ENCODE results near the gene DLG2.
"Not testable (repeated sequence)": the region's sequence is repeated elsewhere in the genome, so short reads cannot be mapped to it uniquely, and the experiment has no call there.

DLG2 gene

DNA sequence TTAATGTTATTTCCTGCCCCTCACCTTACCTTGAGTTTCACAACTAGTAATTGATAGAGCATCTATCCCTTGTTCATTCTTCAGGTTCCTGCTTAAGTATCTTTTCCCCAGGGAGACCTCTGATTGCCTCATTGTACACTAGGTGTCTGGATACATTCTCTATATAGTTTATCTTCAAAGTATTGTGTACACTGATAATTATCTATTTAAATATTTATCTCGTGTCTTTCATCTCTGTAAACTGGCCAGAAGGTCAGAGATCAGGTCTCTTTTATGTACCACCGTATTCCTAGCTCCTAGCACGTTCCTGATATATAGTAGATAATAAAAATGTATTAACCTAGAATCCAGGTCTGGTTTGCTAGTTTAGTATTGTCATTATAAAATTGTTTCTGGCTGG, 7.6 kb upstream of the DLG2 start:
- Histone ChIP-seq H3K4me1 (ENCODE audit: control insufficient read depth, insufficient read depth, low read length) (peaks cover under 1% of the 10 kb centered on the region), H3K27me3 (ENCODE audit: control insufficient read depth, insufficient read depth, low read length, poor library complexity, severe bottlenecking) (no peaks in the 10 kb centered on the region), H3K4me3 (ENCODE audit: insufficient read depth, low read depth, low read length) (no peak overlapping the region), H3K27ac (ENCODE audit: insufficient read depth, low read depth, low read length, poor library complexity, severe bottlenecking) (no peak overlapping the region), H3K9me3 (ENCODE audit: control insufficient read depth, low read length) (no peaks in the 10 kb centered on the region), H3K36me3 (ENCODE audit: control insufficient read depth, insufficient read depth, low read length) (peaks cover 5% of the 10 kb centered on the region)
- WGBS, 2 experiments, result 100% methylated on average over 1 to 2 of the region's 3 CpGs

DNA sequence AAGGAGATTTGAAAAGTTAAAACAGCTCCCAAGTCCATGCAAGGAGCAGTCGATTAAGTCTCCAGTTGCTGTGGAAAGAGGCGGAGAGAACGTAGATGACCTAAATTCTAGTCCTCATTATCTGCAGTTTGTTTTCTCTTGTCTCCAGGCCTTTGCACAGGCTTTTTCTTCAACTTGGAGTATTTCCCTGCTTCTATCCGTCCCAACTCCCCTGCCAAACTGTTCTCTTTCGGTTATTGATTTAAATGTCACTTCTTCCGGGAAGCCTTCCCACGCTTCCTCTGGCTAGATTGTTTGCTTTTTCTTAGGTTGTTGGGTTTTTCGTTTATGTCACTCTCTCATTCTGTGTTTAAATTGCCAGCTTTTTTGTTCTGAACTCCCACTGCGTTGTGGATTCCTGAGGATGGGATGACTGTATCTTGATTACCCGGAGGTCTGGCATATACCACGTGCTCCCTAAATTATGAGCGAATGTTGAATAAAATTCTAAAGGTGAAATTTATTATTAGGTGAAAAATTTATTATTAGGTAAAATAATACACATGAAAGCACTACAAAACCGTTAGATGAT, 1.7 kb upstream of the DLG2 start:
- peaks cover 9% of the 10 kb centered on the region for H3K4me1 ChIP-seq (ENCODE audit: control insufficient read depth, insufficient read depth, low read length)
- H3K9me3 ChIP-seq (ENCODE audit: control insufficient read depth, low read length), result no peaks in the 10 kb centered on the region
- H3K4me3 ChIP-seq (ENCODE audit: insufficient read depth, low read depth, low read length), result peak overlapping the region; percentile 81
- H3K27me3 ChIP-seq (ENCODE audit: control insufficient read depth, insufficient read depth, low read length, poor library complexity, severe bottlenecking), result no peaks in the 10 kb centered on the region
- H3K27ac ChIP-seq (ENCODE audit: insufficient read depth, low read depth, low read length, poor library complexity, severe bottlenecking), result no peak overlapping the region
- 0% methylated on average over 11 to 12 of the region's 13 CpGs for WGBS, 2 experiments
- peaks cover 3% of the 10 kb centered on the region for H3K36me3 ChIP-seq (ENCODE audit: control insufficient read depth, insufficient read depth, low read length)

DNA sequence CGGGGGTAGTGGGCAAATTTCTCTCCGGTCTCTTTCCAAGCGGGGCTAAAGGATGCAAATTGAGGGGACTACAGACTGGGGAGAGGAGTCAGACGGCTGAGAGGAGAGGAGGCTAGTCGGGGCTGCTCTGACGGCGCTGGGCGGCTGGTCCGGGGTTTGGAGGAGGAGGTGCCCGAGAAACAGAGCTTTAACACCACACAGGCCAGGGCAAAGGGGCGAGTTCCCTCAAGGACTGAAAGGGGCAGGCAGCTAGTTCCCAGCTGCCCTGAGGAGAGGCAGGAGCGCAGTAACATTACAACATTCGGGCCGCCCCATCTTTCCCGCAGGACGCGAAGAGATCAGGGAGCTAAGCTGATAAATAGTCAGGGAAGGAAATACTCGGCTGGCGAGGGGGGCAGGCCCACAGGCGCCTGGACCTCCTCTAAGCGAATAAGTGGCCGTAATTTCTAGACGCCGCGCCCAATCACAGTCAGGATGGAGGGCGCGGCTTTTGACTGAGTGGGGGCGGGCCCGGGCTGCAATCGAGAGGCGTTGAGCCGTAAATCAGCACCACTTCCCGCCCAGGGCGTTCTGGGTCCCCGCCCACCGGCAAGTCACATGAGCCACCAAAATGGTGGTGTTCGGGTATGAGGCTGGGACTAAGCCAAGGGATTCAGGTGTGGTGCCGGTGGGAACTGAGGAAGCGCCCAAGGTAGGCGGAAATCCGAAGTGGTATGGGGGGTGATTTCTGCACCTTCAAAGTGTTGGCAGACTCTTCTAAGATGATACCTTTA, 1.0 kb upstream of the DLG2 start, which contains the start of gene TMEM126B:
TSS of gene TMEM126B (plus strand) at position 596 of the 773 bp plus-strand sequence. CDS start at position 611, 15 bp downstream.
- peaks cover 3% of the 10 kb centered on the region for H3K36me3 ChIP-seq (ENCODE audit: control insufficient read depth, insufficient read depth, low read length)
- peaks cover 9% of the 10 kb centered on the region for H3K4me1 ChIP-seq (ENCODE audit: control insufficient read depth, insufficient read depth, low read length)
- H3K27me3 ChIP-seq (ENCODE audit: control insufficient read depth, insufficient read depth, low read length, poor library complexity, severe bottlenecking), result no peaks in the 10 kb centered on the region
- H3K4me3 ChIP-seq (ENCODE audit: insufficient read depth, low read depth, low read length), result peak within 1 kb of the TSS; percentile 81
- 0 to 1% methylated on average over 41 of the region's 41 CpGs for WGBS, 2 experiments
- H3K9me3 ChIP-seq (ENCODE audit: control insufficient read depth, low read length), result no peaks in the 10 kb centered on the region
- H3K27ac ChIP-seq (ENCODE audit: insufficient read depth, low read depth, low read length, poor library complexity, severe bottlenecking), result peak within 1 kb of the TSS; percentile 80

DNA sequence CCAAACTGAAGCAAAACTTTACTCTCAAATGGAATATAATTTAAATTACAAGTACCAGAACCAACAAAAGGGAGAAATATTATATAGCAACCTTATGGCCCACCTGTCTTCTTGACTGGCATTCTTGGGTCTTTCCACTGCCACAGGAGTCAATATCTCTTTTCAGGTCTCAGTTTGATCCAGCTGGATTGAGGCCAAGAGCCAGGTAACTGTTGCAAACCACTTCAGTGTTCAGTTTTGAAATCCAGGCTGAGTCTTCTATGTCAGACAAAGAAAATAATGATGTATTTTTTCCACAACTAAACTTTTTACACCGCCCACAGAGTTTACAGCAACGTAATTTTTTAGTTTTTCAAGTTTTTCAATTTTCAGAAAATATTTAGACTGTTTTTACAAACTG, 648 bp downstream of the DLG2 start:
- Histone ChIP-seq H3K36me3 (ENCODE audit: control insufficient read depth, insufficient read depth, low read length) (no peaks in the 10 kb centered on the region), H3K27me3 (ENCODE audit: control insufficient read depth, insufficient read depth, low read length, poor library complexity, severe bottlenecking) (no peaks in the 10 kb centered on the region), H3K9me3 (ENCODE audit: control insufficient read depth, low read length) (no peaks in the 10 kb centered on the region), H3K27ac (ENCODE audit: insufficient read depth, low read depth, low read length, poor library complexity, severe bottlenecking) (no peak overlapping the region), H3K4me1 (ENCODE audit: control insufficient read depth, insufficient read depth, low read length) (peaks cover 9% of the 10 kb centered on the region), H3K4me3 (ENCODE audit: insufficient read depth, low read depth, low read length) (no peak overlapping the region)
- WGBS, 2 experiments, result 80 to 90% methylated on average over 1 to 2 of the region's 2 CpGs

DNA sequence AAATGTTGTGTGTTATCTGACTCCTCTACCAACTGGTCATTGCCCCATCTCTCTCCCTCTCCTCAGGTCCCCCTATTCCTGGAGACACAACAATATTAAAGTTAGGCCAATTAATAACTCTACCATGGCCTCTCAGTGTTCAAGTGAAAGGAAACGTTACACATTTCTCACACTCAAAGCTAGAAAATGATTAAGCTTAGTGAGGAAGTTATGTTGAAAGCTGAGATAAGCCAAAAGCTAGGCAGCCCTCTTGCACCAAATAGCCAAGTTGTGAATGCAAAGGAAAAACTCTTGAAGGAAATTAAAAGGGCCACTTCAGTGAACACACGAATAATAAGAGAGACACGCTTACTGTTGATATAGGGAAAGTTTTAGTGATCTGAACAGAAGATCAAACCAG, 6.9 kb downstream of the DLG2 start:
- Histone ChIP-seq H3K27me3 (ENCODE audit: control insufficient read depth, insufficient read depth, low read length, poor library complexity, severe bottlenecking) (no peaks in the 10 kb centered on the region), H3K36me3 (ENCODE audit: control insufficient read depth, insufficient read depth, low read length) (no peaks in the 10 kb centered on the region), H3K4me1 (ENCODE audit: control insufficient read depth, insufficient read depth, low read length) (no peaks in the 10 kb centered on the region), H3K4me3 (ENCODE audit: insufficient read depth, low read depth, low read length) (no peak overlapping the region), H3K27ac (ENCODE audit: insufficient read depth, low read depth, low read length, poor library complexity, severe bottlenecking) (no peak overlapping the region), H3K9me3 (ENCODE audit: control insufficient read depth, low read length) (no peaks in the 10 kb centered on the region)
- 94 to 99% methylated on average over 2 to 3 of the region's 3 CpGs for WGBS, 2 experiments

DNA sequence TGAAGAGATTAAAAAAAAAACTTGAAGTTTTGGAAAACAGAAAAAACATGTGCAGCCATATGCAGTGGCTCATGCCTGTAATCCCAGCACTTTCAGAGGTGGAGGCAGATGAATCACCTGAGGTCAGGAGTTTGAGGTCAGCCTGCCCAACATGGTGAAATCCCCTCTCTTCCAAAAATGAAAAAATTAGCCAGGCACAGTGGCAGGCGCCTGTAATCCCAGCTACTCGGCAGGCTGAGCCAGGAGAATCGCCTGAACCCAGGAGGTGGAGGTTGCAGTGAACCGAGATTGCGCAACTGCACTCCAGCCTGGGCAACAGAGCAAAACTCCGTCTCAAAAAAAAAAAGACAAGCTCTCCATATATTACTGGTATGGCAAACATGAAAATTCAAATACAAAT, 7.6 kb downstream of the DLG2 start:
- H3K27me3 ChIP-seq (ENCODE audit: control insufficient read depth, insufficient read depth, low read length, poor library complexity, severe bottlenecking), result no peaks in the 10 kb centered on the region
- H3K4me1 ChIP-seq (ENCODE audit: control insufficient read depth, insufficient read depth, low read length), result no peaks in the 10 kb centered on the region
- no peaks in the 10 kb centered on the region for H3K9me3 ChIP-seq (ENCODE audit: control insufficient read depth, low read length)
- no peaks in the 10 kb centered on the region for H3K36me3 ChIP-seq (ENCODE audit: control insufficient read depth, insufficient read depth, low read length)
- WGBS, 2 experiments, result 89 to 91% methylated on average over 6 of the region's 6 CpGs
- H3K27ac ChIP-seq (ENCODE audit: insufficient read depth, low read depth, low read length, poor library complexity, severe bottlenecking), result no peak overlapping the region
- H3K4me3 ChIP-seq (ENCODE audit: insufficient read depth, low read depth, low read length), result no peak overlapping the region

DNA sequence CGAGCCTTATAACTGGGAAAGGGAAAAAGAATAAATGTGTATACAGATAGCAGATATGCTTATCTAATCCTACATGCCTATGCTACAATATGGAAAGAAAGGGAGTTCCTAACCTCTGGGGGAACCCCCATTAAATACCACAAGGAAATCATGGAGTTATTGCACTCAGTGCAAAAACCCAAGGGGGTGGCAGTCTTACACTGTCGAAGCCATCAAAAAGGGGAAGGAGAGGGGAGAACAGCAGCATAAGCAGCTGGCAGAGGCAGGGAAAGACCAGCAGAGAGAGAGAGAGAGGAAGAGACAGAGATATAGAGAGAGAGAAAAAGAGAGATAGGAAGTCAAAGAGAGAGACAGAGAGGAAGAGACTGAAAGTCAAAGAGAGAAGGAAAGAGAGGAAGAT, 15.5 kb downstream of the DLG2 start:
- H3K9me3 ChIP-seq (ENCODE audit: control insufficient read depth, low read length); H3K4me1 ChIP-seq (ENCODE audit: control insufficient read depth, insufficient read depth, low read length); H3K36me3 ChIP-seq (ENCODE audit: control insufficient read depth, insufficient read depth, low read length); H3K27me3 ChIP-seq (ENCODE audit: control insufficient read depth, insufficient read depth, low read length, poor library complexity, severe bottlenecking); H3K4me3 ChIP-seq (ENCODE audit: insufficient read depth, low read depth, low read length); H3K27ac ChIP-seq (ENCODE audit: insufficient read depth, low read depth, low read length, poor library complexity, severe bottlenecking): not testable (repeated sequence)
- 94 to 95% methylated on average over 1 to 2 of the region's 2 CpGs for WGBS, 2 experiments

DNA sequence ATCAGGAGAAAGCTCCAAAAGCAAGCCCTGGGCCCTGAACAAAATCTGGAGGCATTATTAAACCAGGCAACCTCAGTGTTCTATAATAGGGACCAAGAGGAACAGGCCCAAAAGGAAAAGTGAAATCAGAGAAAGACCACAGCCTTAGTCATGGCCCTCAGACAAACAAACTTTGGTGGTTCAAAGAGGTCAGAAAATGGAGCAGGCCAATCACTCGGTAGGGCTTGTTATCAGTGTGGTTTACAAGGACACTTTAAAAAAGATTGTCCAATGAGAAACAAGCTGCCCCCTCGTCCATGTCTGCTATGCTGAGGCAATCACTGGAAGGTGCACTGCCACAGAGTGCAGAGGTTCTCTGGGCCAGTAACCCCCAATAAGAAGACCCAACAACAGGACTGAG, 17.9 kb downstream of the DLG2 start:
- not testable (repeated sequence) for H3K9me3 ChIP-seq (ENCODE audit: control insufficient read depth, low read length); H3K27me3 ChIP-seq (ENCODE audit: control insufficient read depth, insufficient read depth, low read length, poor library complexity, severe bottlenecking); H3K4me1 ChIP-seq (ENCODE audit: control insufficient read depth, insufficient read depth, low read length); H3K27ac ChIP-seq (ENCODE audit: insufficient read depth, low read depth, low read length, poor library complexity, severe bottlenecking); H3K36me3 ChIP-seq (ENCODE audit: control insufficient read depth, insufficient read depth, low read length); H3K4me3 ChIP-seq (ENCODE audit: insufficient read depth, low read depth, low read length)
- WGBS, 2 experiments, result 82 to 92% methylated on average over 2 of the region's 2 CpGs

DNA sequence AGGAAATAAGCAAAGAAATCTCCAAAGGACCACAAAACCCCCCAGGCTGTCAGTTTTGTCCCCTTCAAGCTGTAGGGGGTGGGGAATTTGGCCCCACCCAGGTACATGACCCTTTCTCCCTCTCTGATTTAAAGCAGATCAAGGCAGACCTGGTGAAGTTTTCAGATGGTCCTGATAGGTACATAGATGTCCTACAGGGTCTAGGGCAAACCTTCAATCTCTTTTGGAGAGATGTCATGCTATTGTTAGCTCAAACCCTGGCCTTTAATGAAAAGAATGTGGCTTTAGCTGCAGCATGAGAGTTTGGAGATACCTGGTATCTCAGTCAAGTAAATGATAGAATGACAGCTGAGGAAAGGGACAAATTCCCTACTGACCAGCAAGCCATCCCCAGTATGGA, 18.5 kb downstream of the DLG2 start:
- H3K4me1 ChIP-seq (ENCODE audit: control insufficient read depth, insufficient read depth, low read length); H3K4me3 ChIP-seq (ENCODE audit: insufficient read depth, low read depth, low read length); H3K36me3 ChIP-seq (ENCODE audit: control insufficient read depth, insufficient read depth, low read length); H3K27ac ChIP-seq (ENCODE audit: insufficient read depth, low read depth, low read length, poor library complexity, severe bottlenecking); H3K9me3 ChIP-seq (ENCODE audit: control insufficient read depth, low read length); H3K27me3 ChIP-seq (ENCODE audit: control insufficient read depth, insufficient read depth, low read length, poor library complexity, severe bottlenecking): not testable (repeated sequence)

DNA sequence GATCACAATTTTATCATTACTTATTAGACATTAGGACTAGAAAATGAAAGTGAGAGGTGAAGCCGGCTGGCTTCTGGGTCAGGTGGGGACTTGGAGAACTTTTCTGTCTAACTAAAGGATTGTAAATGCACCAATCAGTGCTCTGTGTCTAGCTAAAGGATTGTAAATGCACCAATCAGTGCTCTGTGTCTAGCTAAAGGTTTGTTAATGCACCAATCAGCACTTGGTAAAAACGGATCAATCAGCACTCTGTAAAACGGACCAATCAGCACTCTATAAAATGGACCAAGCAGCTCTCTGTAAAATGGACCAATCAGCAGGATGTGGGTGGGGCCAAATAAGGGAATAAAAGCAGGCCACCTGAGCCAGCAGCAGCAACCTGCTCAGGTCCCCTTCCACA, 20.9 kb downstream of the DLG2 start:
- H3K36me3 ChIP-seq (ENCODE audit: control insufficient read depth, insufficient read depth, low read length); H3K4me3 ChIP-seq (ENCODE audit: insufficient read depth, low read depth, low read length); H3K4me1 ChIP-seq (ENCODE audit: control insufficient read depth, insufficient read depth, low read length); H3K27ac ChIP-seq (ENCODE audit: insufficient read depth, low read depth, low read length, poor library complexity, severe bottlenecking); H3K9me3 ChIP-seq (ENCODE audit: control insufficient read depth, low read length); H3K27me3 ChIP-seq (ENCODE audit: control insufficient read depth, insufficient read depth, low read length, poor library complexity, severe bottlenecking): not testable (repeated sequence)
- 91 to 95% methylated on average over 3 of the region's 3 CpGs for WGBS, 2 experiments
